ENCODE data around the gene RNF212.

Gene RNF212

GRCh38 chr4:1043162-1043561 lies 70.2 kb downstream of the RNF212 start:
- in situ Hi-C loops (cut with HindIII; ENCODE audit: low sequenced_read_pairs): no loop called here
- no peak for DNase-seq (ENCODE audit: low read depth, low spot score)

GRCh38 chr4:1042352-1043055 lies 70.9 kb downstream of the RNF212 start:
- in situ Hi-C loops (cut with HindIII; ENCODE audit: low sequenced_read_pairs): no loop called here
- DNase-seq (ENCODE audit: low read depth, low spot score): no peak
- no peak for TF ChIP-seq CTCF (IDR thresholded peaks at IDR 0.05; ENCODE audit: low read depth, low read length)
- no peak overlapping the region for H3K4me3 ChIP-seq (ENCODE audit: low read depth, low read length)

More at GRCh38 chr4:1043162-1043561, 70.2 kb downstream of the RNF212 start:
- TF ChIP-seq CTCF (IDR thresholded peaks at IDR 0.05; ENCODE audit: low read depth, low read length): no peak
- no peak overlapping the region for H3K4me3 ChIP-seq (ENCODE audit: low read depth, low read length)

- H3K4me3 ChIP-seq (ENCODE audit: low read depth, low read length): no peak overlapping the region
- no peak for DNase-seq (ENCODE audit: low read depth, low spot score)
- in situ Hi-C loops (cut with HindIII; ENCODE audit: low sequenced_read_pairs): no loop called here
- TF ChIP-seq CTCF (IDR thresholded peaks at IDR 0.05; ENCODE audit: low read depth, low read length): no peak
Measured at GRCh38 chr4:1041936-1042330, 71.4 kb downstream of the RNF212 start.

- DNase-seq (ENCODE audit: low read depth, low spot score): peak; percentile 90
- in situ Hi-C loops (cut with HindIII; ENCODE audit: low sequenced_read_pairs): no loop called here
- TF ChIP-seq CTCF (IDR thresholded peaks at IDR 0.05; ENCODE audit: low read depth, low read length): no peak
- H3K4me3 ChIP-seq (ENCODE audit: low read depth, low read length): no peak overlapping the region
Measured at GRCh38 chr4:1041147-1041935, 72.0 kb downstream of the RNF212 start.

DNA sequence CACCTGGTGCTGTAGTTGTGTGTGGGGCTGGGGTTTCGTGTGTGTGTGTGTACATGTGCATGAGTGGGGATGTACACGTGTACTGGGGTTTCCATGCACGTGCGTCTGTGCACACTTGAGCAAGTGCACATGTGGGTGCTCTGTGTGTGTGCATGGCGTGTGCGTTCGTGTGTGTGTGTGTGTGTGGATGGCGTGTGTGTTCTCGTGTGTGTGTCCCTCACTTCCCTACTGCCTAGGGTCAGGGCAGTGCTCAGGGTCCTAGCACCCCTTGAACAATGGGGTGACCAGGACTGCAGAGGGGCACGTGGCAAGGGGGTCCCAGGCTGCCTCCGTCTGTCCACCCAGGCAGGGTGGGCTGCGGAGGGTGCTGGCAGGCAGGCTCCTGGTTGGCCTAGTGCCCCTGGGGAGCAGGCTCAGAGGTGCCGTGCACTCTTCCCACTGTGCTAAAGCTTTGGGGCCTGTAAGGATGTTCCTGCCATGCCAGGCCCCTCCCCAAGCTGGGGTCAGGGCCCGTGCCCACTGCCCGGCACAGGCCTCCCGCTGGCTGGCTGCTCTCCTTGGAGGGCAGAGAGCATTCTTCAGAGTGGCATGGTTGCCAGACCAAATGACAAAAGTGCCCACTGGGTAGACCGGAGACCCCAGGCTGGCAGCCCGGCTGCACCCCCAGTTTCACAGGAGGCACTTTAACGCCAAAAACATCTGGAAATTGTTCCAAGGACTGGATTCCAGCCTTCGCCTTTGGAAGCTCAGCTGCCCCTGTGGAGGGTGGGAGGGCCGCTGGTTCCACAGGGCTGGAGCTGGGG lies 72.8 kb downstream of the RNF212 start:
- TF ChIP-seq CTCF (IDR thresholded peaks at IDR 0.05; ENCODE audit: low read depth, low read length): no peak
- DNase-seq (ENCODE audit: low read depth, low spot score): no peak
- no peak overlapping the region for H3K4me3 ChIP-seq (ENCODE audit: low read depth, low read length)
- in situ Hi-C loops (cut with HindIII; ENCODE audit: low sequenced_read_pairs): no loop called here
